HG03108 (cell line): ENCODE results near the gene FHAD1.

ENCODE experiments used
- ATAC-seq: cut with Tn5 transposase; IDR thresholded peaks from one replicate; pipeline ENCODE4 v1.9.1; 2021; ENCODE audit warnings: moderate library complexity; ENCODE audit not compliant: unreplicated experiment

Gene FHAD1

GRCh38 chr1:15246960-15247614, at the start of gene FHAD1:
FHAD1 (plus strand) TSS chr1:15247223; CDS start chr1:15251785, 4,562 bp downstream.
- no peak for ATAC-seq

GRCh38 chr1:15197591-15198447, 49.2 kb upstream of the FHAD1 start:
- ATAC-seq, result no peak

GRCh38 chr1:15198684-15199083, 48.3 kb upstream of the FHAD1 start:
- ATAC-seq, result no peak

- no peak for ATAC-seq
Measured at GRCh38 chr1:15201221-15201620, 45.8 kb upstream of the FHAD1 start.

- no peak for ATAC-seq
Measured at GRCh38 chr1:15201849-15202551, 45.0 kb upstream of the FHAD1 start.

- ATAC-seq, result no peak
Measured at GRCh38 chr1:15204931-15205330, 42.1 kb upstream of the FHAD1 start.

GRCh38 chr1:15205586-15206346, 41.3 kb upstream of the FHAD1 start:
- no peak for ATAC-seq

- ATAC-seq, result no peak
Measured at GRCh38 chr1:15206418-15207030, 40.5 kb upstream of the FHAD1 start.

- no peak for ATAC-seq
Measured at GRCh38 chr1:15207031-15207828, 39.8 kb upstream of the FHAD1 start.

- no peak for ATAC-seq
Measured at GRCh38 chr1:15207829-15208429, 39.1 kb upstream of the FHAD1 start.

- no peak for ATAC-seq
Measured at GRCh38 chr1:15210651-15211375, 36.2 kb upstream of the FHAD1 start.

- ATAC-seq, result no peak
Measured at GRCh38 chr1:15211424-15211823, 35.6 kb upstream of the FHAD1 start.

GRCh38 chr1:15212216-15212953, 34.6 kb upstream of the FHAD1 start:
- no peak for ATAC-seq

- ATAC-seq, result no peak
Measured at GRCh38 chr1:15212954-15213291, 34.1 kb upstream of the FHAD1 start.

- ATAC-seq, result no peak
Measured at GRCh38 chr1:15213341-15213821, 33.6 kb upstream of the FHAD1 start.

- ATAC-seq, result no peak
Measured at GRCh38 chr1:15214527-15214926, 32.5 kb upstream of the FHAD1 start.

- ATAC-seq, result no peak
Measured at GRCh38 chr1:15215116-15215515, 31.9 kb upstream of the FHAD1 start.

- ATAC-seq, result no peak
Measured at GRCh38 chr1:15217654-15218053, 29.4 kb upstream of the FHAD1 start.
